ENCODE measurements around the gene KCTD2.

- TF ChIP-seq CTCF (IDR thresholded peaks at IDR 0.05; ENCODE audit: poor library complexity), result no peak
- no peak for TF ChIP-seq EZH2phosphoT487 (IDR thresholded peaks at IDR 0.05; ENCODE audit: low read depth, severe bottlenecking, unreplicated experiment)
These were observed 37.1 kb downstream of the KCTD2 start for GRCh38 chr17:75084039-75084660.

Data from hepatocyte (in vitro differentiated cells).